ENCODE data around the gene F5. TPM values are rescaled to one million over a fixed set of nuclear protein-coding genes. Genes with fewer than 3 reads are reported as not detected.

The F5 gene
- total and polyA plus RNA-seq, 2 of the 13 experiments (the other 11 are each of a cell fraction or from before 2014, with no cell fraction given): 38.3 to 64.0 TPM

DNA sequence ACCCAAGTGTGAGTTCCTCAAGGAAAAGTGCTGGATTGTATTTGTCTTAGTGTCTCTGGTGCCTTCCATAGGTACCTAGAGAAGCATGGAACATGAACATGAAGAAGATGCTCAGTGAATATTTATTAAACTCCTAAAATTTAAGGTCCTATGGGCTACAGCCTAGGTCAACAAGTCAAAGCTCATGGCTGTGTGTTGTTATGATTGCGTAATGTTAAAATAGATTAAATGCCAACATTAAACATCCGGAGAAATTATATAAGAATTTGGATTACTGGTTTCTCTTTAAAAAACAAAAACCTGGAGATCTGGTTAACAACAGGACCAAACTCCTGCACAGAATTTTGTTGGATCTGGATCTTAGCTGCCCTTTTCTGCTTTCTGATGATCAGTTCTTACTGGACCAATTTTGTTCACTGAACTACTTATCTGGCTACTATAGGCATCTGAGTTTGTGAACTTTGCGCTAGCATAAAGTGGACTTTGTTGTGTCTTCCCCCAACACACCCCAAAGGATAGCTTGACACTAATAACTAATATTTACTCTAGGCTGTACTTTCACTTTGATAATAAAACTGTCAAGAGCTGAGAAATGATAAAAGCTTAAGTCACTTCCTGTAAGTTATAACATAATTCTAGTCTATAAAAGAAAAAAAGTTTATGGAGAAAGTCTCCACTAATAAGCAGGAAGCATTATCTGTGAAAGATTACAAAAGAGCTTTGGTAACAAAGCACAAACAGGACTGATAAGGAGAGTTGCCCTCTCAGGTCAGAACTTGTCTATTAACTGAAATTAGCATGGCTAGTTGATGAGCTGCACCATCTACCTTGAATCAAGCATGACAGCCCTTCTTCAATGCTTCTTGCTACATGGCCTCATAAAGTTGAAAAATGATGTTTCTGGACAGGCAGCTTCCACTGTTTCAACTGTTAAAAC lies 20.7 kb downstream of the F5 start (continued):
- no peak for TF ChIP-seq ELF1 (CRISPR knock-in tag; IDR thresholded peaks at IDR 0.05)
- TF ChIP-seq ZNF484 (CRISPR knock-in tag; IDR thresholded peaks at IDR 0.05; ENCODE audit: borderline replicate concordance, low read depth): no peak
- TF ChIP-seq ARID5B (CRISPR knock-in tag; IDR thresholded peaks at IDR 0.05): peak; percentile 81
- no peak for TF ChIP-seq MED8 (CRISPR knock-in tag; IDR thresholded peaks at IDR 0.05; ENCODE audit: insufficient replicate concordance)
- TF ChIP-seq FOXP1 (IDR thresholded peaks at IDR 0.05): no peak
- TF ChIP-seq FOXP1 (CRISPR knock-in tag; IDR thresholded peaks at IDR 0.05): peak; percentile 71
- TF ChIP-seq, protein P1, sequence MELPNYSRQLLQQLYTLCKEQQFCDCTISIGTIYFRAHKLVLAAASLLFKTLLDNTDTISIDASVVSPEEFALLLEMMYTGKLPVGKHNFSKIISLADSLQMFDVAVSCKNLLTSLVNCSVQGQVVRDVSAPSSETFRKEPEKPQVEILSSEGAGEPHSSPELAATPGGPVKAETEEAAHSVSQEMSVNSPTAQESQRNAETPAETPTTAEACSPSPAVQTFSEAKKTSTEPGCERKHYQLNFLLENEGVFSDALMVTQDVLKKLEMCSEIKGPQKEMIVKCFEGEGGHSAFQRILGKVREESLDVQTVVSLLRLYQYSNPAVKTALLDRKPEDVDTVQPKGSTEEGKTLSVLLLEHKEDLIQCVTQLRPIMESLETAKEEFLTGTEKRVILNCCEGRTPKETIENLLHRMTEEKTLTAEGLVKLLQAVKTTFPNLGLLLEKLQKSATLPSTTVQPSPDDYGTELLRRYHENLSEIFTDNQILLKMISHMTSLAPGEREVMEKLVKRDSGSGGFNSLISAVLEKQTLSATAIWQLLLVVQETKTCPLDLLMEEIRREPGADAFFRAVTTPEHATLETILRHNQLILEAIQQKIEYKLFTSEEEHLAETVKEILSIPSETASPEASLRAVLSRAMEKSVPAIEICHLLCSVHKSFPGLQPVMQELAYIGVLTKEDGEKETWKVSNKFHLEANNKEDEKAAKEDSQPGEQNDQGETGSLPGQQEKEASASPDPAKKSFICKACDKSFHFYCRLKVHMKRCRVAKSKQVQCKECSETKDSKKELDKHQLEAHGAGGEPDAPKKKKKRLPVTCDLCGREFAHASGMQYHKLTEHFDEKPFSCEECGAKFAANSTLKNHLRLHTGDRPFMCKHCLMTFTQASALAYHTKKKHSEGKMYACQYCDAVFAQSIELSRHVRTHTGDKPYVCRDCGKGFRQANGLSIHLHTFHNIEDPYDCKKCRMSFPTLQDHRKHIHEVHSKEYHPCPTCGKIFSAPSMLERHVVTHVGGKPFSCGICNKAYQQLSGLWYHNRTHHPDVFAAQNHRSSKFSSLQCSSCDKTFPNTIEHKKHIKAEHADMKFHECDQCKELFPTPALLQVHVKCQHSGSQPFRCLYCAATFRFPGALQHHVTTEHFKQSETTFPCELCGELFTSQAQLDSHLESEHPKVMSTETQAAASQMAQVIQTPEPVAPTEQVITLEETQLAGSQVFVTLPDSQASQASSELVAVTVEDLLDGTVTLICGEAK (IDR thresholded peaks at IDR 0.05): no peak
- TF ChIP-seq, protein P1 (CRISPR knock-in tag; IDR thresholded peaks at IDR 0.05): no peak
- TF ChIP-seq ZFP91 (CRISPR knock-in tag; IDR thresholded peaks at IDR 0.05; ENCODE audit: borderline replicate concordance): no peak
- peak; percentile 19; the same call in 1 of the 2 replicates for TF ChIP-seq ISL2 (CRISPR knock-in tag; IDR thresholded peaks at IDR 0.05)
- TF ChIP-seq SNAPC2 (CRISPR knock-in tag; IDR thresholded peaks at IDR 0.05): no peak
- TF ChIP-seq, protein P2, sequence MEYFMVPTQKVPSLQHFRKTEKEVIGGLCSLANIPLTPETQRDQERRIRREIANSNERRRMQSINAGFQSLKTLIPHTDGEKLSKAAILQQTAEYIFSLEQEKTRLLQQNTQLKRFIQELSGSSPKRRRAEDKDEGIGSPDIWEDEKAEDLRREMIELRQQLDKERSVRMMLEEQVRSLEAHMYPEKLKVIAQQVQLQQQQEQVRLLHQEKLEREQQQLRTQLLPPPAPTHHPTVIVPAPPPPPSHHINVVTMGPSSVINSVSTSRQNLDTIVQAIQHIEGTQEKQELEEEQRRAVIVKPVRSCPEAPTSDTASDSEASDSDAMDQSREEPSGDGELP (IDR thresholded peaks at IDR 0.05; ENCODE audit: borderline replicate concordance, low read depth): no peak

All from HepG2 (cell line).